Stimulated activated effector memory CD8-positive, alpha-beta T cell treated with anti-CD3 and anti-CD28 coated beads, Interleukin-12 subunit alpha, Interleukin-12 subunit beta, amount 100 ng/mL, for 72 hours (primary cell): ENCODE data around the gene ZDBF2.
"Not testable (repeated sequence)": the region's sequence is repeated elsewhere in the genome, so short reads cannot be mapped to it uniquely, and the experiment has no call there.

Source experiments
- ATAC-seq: fragments of 150-1000 bp; cut with Tn5 transposase; 2 replicates; pipeline ENCODE4 v1.10.0; 2021
- DNase-seq, 2 donors: peaks; one replicate each; pipeline ENCODE4 v3.0.0; 2021 to 2022; ENCODE audit warnings: low spot score in 2 of 2
- H3K27ac Mint-ChIP-seq: one replicate; pipeline ENCODE4 v1.8.0; 2022; ENCODE audit warnings: mild to moderate bottlenecking, mixed read lengths
- H3K36me3 Mint-ChIP-seq: one replicate; pipeline ENCODE4 v1.8.0; 2022; ENCODE audit warnings: mild to moderate bottlenecking, mixed read lengths
- H3K4me1 Mint-ChIP-seq: one replicate; pipeline ENCODE4 v1.8.0; 2022; ENCODE audit warnings: mixed read lengths
- H3K4me3 Mint-ChIP-seq: one replicate; pipeline ENCODE4 v1.8.0; 2022; ENCODE audit warnings: mild to moderate bottlenecking, mixed read lengths
- H3K9me3 Mint-ChIP-seq: one replicate; pipeline ENCODE4 v1.8.0; 2022; ENCODE audit warnings: mixed read lengths

Gene ZDBF2

DNA sequence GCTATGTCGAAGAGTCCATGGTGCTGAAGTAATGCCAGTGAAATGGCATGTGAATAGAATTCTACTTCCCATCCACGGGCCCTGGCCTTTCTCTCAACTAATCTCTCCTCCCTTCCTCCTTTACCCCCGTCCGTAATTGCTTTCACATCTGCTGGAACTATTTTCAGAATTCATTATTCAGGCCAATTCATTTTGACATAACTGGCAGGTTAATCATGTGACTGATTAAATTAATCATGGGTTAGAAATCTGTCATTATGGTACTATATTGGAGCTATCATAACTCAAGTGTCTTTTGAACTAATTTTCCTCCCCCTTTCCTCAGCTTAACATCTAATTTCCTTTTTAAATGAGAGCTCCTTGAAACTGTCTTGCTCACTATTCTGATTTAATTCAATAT is 66.9 kb downstream of the ZDBF2 start:
- Mint-ChIP-seq H3K36me3 (no peaks in the 10 kb centered on the region), H3K9me3 (no peaks in the 10 kb centered on the region), H3K27ac (no peak overlapping the region), H3K4me3 (no peak overlapping the region), H3K4me1 (no peaks in the 10 kb centered on the region)
- DNase-seq (no peak), ATAC-seq (no peak)

DNA sequence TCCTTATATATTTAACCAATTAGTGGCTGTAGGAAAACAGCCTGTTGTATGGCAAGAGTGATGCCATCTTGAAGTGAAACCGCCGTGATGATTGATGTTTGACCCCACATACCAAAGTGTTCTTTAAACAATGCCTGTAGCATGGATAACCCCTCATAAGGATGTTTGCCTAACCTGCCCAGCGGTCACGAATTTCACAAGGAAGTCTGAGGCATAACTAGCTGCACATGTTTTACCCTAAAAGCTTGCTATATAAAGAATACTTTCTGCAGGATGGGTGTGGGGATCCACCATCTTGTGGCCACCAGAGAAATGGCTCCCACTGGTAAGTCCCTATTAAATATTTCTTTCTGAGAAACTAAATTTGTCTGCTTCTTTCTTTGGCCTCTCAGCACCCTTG is 68.7 kb downstream of the ZDBF2 start:
- Mint-ChIP-seq H3K9me3 (no peaks in the 10 kb centered on the region), H3K4me1 (no peaks in the 10 kb centered on the region), H3K4me3 (no peak overlapping the region), H3K36me3 (no peaks in the 10 kb centered on the region), H3K27ac (no peak overlapping the region)
- DNase-seq, result no peak
- no peak for ATAC-seq

DNA sequence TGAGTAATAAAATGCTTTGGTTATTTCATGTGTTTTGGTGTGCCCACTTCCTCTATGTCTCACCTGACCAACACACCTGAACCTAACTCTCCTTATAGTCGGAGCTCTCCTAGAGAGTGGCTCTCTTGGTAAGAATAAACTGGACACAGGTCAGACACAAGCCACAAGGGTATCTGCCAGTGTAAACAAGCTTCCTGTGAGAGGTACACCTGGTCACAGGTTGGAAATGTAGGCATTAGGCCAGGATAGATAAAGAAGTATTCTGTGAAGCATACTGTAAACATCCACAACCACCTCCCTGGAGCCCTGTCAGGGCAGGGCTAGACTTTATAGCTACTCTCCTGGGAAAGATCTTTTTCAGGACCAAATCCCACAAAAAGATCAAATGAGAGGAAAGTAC is 69.4 kb downstream of the ZDBF2 start:
- ATAC-seq, result no peak
- Mint-ChIP-seq H3K9me3 (no peaks in the 10 kb centered on the region), H3K27ac (no peak overlapping the region), H3K4me1 (no peaks in the 10 kb centered on the region), H3K4me3 (no peak overlapping the region), H3K36me3 (no peaks in the 10 kb centered on the region)
- no peak for DNase-seq

GRCh38 chr2:206345606-206346005 is 71.1 kb downstream of the ZDBF2 start:
- DNase-seq (no peak), ATAC-seq (no peak)
- H3K27ac Mint-ChIP-seq, result no peak overlapping the region
- no peaks in the 10 kb centered on the region for H3K4me1 Mint-ChIP-seq
- H3K9me3 Mint-ChIP-seq, result peaks cover 4% of the 10 kb centered on the region
- no peak overlapping the region for H3K4me3 Mint-ChIP-seq
- H3K36me3 Mint-ChIP-seq, result no peaks in the 10 kb centered on the region

GRCh38 chr2:206349375-206349774 is 74.9 kb downstream of the ZDBF2 start:
- Mint-ChIP-seq H3K27ac (no peak overlapping the region), H3K9me3 (peaks cover 4% of the 10 kb centered on the region), H3K36me3 (no peaks in the 10 kb centered on the region), H3K4me1 (no peaks in the 10 kb centered on the region), H3K4me3 (no peak overlapping the region)
- DNase-seq (no peak), ATAC-seq (no peak)

DNA sequence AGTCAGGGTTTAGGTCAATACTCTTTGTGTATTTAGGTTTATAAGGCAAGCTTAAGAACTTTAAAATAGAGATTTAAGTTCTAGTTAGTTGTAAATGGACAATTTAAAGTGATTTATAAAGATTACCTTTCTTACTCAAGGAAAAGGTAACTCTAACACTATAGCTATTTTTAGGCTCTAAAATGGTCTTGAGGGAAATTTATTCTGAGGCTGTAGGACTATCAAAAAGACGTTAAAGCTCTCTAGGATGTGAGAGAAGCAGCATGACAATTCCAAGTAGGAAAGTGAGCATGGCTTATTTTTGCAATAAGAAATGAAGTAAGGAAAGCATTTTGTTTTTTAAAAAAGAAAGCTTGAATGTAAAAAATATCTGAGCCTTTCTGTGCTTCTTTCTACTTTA is 78.1 kb downstream of the ZDBF2 start:
- Mint-ChIP-seq H3K36me3 (no peaks in the 10 kb centered on the region), H3K4me1 (no peaks in the 10 kb centered on the region), H3K4me3 (no peak overlapping the region), H3K9me3 (peaks cover 4% of the 10 kb centered on the region), H3K27ac (no peak overlapping the region)
- no peak for DNase-seq
- no peak for ATAC-seq

DNA sequence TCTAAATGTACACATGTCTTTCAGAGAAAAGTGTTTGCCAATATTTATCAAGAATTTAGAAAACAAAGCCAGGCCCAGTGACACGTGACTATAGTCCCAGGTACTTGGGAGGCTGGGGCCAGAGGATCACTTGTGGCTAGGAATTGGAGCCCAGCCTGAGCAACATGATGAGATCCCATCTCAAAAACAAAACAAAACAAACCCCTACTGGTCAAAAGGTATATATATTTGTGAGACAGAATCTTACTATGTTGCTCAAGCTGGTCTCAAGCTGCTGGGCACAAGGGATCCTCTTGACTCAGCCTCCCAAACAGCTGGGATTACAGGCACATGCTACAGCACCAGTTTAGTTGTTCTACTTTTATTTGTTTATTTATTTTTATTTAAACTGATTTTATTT is 79.2 kb downstream of the ZDBF2 start:
- Mint-ChIP-seq H3K9me3 (peaks cover 4% of the 10 kb centered on the region), H3K4me1 (no peaks in the 10 kb centered on the region), H3K27ac (no peak overlapping the region), H3K4me3 (no peak overlapping the region), H3K36me3 (no peaks in the 10 kb centered on the region)
- ATAC-seq (no peak), DNase-seq (no peak)

GRCh38 chr2:206354129-206354528 is 79.7 kb downstream of the ZDBF2 start:
- Mint-ChIP-seq H3K36me3 (no peaks in the 10 kb centered on the region), H3K4me3 (no peak overlapping the region), H3K9me3 (peaks cover 4% of the 10 kb centered on the region), H3K4me1 (no peaks in the 10 kb centered on the region), H3K27ac (no peak overlapping the region)
- no peak for ATAC-seq
- DNase-seq, result no peak

GRCh38 chr2:206356840-206357239 is 82.4 kb downstream of the ZDBF2 start:
- not testable (repeated sequence) for ATAC-seq, H3K4me1 Mint-ChIP-seq, DNase-seq, H3K36me3 Mint-ChIP-seq, H3K9me3 Mint-ChIP-seq, H3K27ac Mint-ChIP-seq, H3K4me3 Mint-ChIP-seq

GRCh38 chr2:206360840-206361239 is 86.4 kb downstream of the ZDBF2 start:
- not testable (repeated sequence) for ATAC-seq, DNase-seq, H3K9me3 Mint-ChIP-seq, H3K36me3 Mint-ChIP-seq, H3K4me1 Mint-ChIP-seq, H3K4me3 Mint-ChIP-seq
- peak overlapping the region; percentile 68 for H3K27ac Mint-ChIP-seq

DNA sequence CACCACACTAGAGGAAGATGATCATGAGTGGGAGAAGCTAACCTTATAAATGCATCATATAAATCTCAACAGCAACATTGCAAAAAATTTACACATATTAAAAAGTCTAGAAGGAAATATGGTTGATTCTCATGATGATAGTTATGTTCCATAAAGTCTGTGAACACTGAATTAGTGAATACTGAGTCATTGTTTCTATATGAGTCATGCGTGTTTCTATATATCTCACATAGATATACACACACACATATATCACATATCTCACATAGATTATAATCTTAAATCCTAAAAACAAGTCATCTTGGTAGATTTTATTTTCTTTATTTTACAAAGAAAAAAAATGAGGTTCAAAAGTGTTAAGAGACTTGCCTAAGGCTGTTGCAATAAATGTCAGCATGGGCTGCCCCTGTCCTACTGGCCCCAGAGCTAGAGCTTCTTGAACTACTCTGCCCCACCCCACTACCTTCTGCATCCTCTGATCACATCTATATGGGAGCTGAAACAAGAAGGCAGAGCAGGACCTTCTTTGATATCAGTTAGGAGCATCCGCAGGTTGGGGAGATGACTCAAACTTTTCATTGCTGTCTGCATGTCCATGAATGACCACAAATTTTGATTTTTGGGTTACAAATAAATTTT is 87.1 kb downstream of the ZDBF2 start:
- DNase-seq (peak in 1 of 2 donors; percentile 54), ATAC-seq (peak; percentile 97)
- Mint-ChIP-seq H3K4me3 (no peak overlapping the region), H3K36me3 (no peaks in the 10 kb centered on the region), H3K4me1 (no peaks in the 10 kb centered on the region), H3K27ac (no peak overlapping the region), H3K9me3 (no peaks in the 10 kb centered on the region)
